Fibroblast of lung (primary cell): ENCODE results near the gene ALDH1A2. TPM values are rescaled to one million over a fixed set of nuclear protein-coding genes. Genes with fewer than 3 reads are reported as not detected.

Experiments used
- DNase-seq, 2 donors: peaks; one replicate each; pipeline versions ENCODE4 v3.0.0 to v3.0.0-alpha.2; 2010; ENCODE audit warnings: low read depth in 2 of 2
- H2AFZ ChIP-seq: 2 replicates; pipeline ENCODE4 v1.5.1; 2012; ENCODE audit warnings: low read length, control low read depth, inconsistent platforms
- H3K27ac ChIP-seq: 2 replicates; pipeline ENCODE4 v1.5.1; 2011; ENCODE audit warnings: low read length, control low read depth; ENCODE audit not compliant: insufficient read depth
- H3K27me3 ChIP-seq: 2 replicates; pipeline ENCODE4 v1.5.1; 2011; ENCODE audit warnings: mild to moderate bottlenecking, low read length; ENCODE audit not compliant: control insufficient read depth, insufficient read depth
- H3K36me3 ChIP-seq: 2 replicates; pipeline ENCODE4 v1.5.1; 2011; ENCODE audit warnings: low read length; ENCODE audit not compliant: control insufficient read depth, insufficient read depth
- H3K4me1 ChIP-seq: 2 replicates; pipeline ENCODE4 v1.5.1; 2011; ENCODE audit warnings: low read length; ENCODE audit not compliant: control insufficient read depth, insufficient read depth; ENCODE audit errors: extremely low read depth
- H3K4me2 ChIP-seq: 2 replicates; pipeline ENCODE4 v1.5.1; 2011; ENCODE audit warnings: low read length, control low read depth; ENCODE audit not compliant: insufficient read depth; ENCODE audit errors: extremely low read depth
- H3K4me3 ChIP-seq, 4 experiments: fragments of 200-600 bp in 1 of 4; sonication (generic) in 1 of 4; replicated peaks in 1 of 4; 2 replicates each; pipeline ENCODE4 v1.5.1; 2011 to 2016; ENCODE audit warnings: low read length in 4 of 4, low read depth in 3 of 4, mild to moderate bottlenecking in 3 of 4, control low read depth in 2 of 4, inconsistent platforms in 1 of 4, mixed read lengths in 1 of 4; ENCODE audit not compliant: insufficient read depth in 1 of 4; ENCODE audit errors: control extremely low read depth in 1 of 4
- H3K79me2 ChIP-seq: 2 replicates; pipeline ENCODE4 v1.5.1; 2012; ENCODE audit warnings: mild to moderate bottlenecking, low read length, inconsistent platforms; ENCODE audit not compliant: control insufficient read depth, insufficient read depth
- H3K9ac ChIP-seq: 2 replicates; pipeline ENCODE4 v1.5.1; 2011; ENCODE audit warnings: mild to moderate bottlenecking, low read length, control low read depth; ENCODE audit not compliant: insufficient read depth
- H3K9me3 ChIP-seq: 2 replicates; pipeline ENCODE4 v1.5.1; 2012; ENCODE audit warnings: low read depth, low read length; ENCODE audit not compliant: control insufficient read depth, insufficient read depth
- H4K20me1 ChIP-seq: 2 replicates; pipeline ENCODE4 v1.5.1; 2011; ENCODE audit warnings: low read length; ENCODE audit not compliant: control insufficient read depth, insufficient read depth; ENCODE audit errors: extremely low read depth
- CTCF ChIP-seq, 2 donors: IDR thresholded peaks in 1 of 2; conservative IDR thresholded peaks in 1 of 2; 1 replicate in 1 of 2; 2 replicates in 1 of 2; pipeline ENCODE4 v1.5.1; 2011 to 2012; ENCODE audit warnings: low read length in 2 of 2, control low read depth in 1 of 2, inconsistent platforms in 1 of 2, low read depth in 1 of 2, mild to moderate bottlenecking in 1 of 2
- EZH2 ChIP-seq: IDR thresholded peaks from 2 replicates; pipeline ENCODE4 v1.5.1; 2012; ENCODE audit warnings: low read length, control low read depth, mild to moderate bottlenecking; ENCODE audit errors: missing control alignments
- polyA plus RNA-seq, 2 donors: library from polyadenylated mRNA; depleted of rRNA in 1 of 2; stranded (reverse) in 1 of 2; unstranded in 1 of 2; fragments of >200 nt; gene quantifications; 2 replicates each; pipeline ENCODE4 v1.2.1, GENCODE V29; 2011 to 2012; ENCODE audit warnings: missing spikeins in 1 of 2
- total RNA-seq: library from RNA; depleted of rRNA; stranded (reverse); fragments of >200 nt; gene quantifications from 2 replicates; pipeline ENCODE4 v1.2.1, GENCODE V29; 2014

ALDH1A2 gene
- total and polyA plus RNA-seq, 2 donors (not counting 1 experiment from before 2014, with no cell fraction given): 1.1 to 2.3 TPM

GRCh38 chr15:58057559-58057958, 8.0 kb downstream of the ALDH1A2 start:
- Histone ChIP-seq H3K27ac (no peak overlapping the region), H3K4me1 (no peaks in the 10 kb centered on the region), H2AFZ (no peak overlapping the region), H3K27me3 (peaks cover 5% of the 10 kb centered on the region), H3K4me2 (no peak overlapping the region), H3K4me3 (no peak overlapping the region), H3K79me2 (no peaks in the 10 kb centered on the region), H4K20me1 (no peaks in the 10 kb centered on the region), H3K36me3 (no peaks in the 10 kb centered on the region), H3K9ac (no peak overlapping the region), H3K9me3 (no peaks in the 10 kb centered on the region)
- no peak for DNase-seq
- TF ChIP-seq EZH2: no peak
- no peak for TF ChIP-seq CTCF (conservative IDR thresholded peaks at IDR 0.05 in 1 of 2, IDR thresholded peaks at IDR 0.05 in 1 of 2; ENCODE audit: low read depth in 1 of 2, low read length in 2 of 2)

- H3K36me3 ChIP-seq: no peaks in the 10 kb centered on the region
- H3K4me3 ChIP-seq: no peak overlapping the region
- H3K4me1 ChIP-seq: no peaks in the 10 kb centered on the region
- H2AFZ ChIP-seq: no peak overlapping the region
- no peaks in the 10 kb centered on the region for H3K9me3 ChIP-seq
- DNase-seq: no peak
- H3K9ac ChIP-seq: no peak overlapping the region
- H3K27ac ChIP-seq: no peak overlapping the region
- H4K20me1 ChIP-seq: no peaks in the 10 kb centered on the region
- H3K79me2 ChIP-seq: no peaks in the 10 kb centered on the region
- H3K27me3 ChIP-seq: peaks cover 2% of the 10 kb centered on the region
- no peak overlapping the region for H3K4me2 ChIP-seq
- no peak for TF ChIP-seq CTCF (conservative IDR thresholded peaks at IDR 0.05 in 1 of 2, IDR thresholded peaks at IDR 0.05 in 1 of 2; ENCODE audit: low read depth in 1 of 2, low read length in 2 of 2)
- no peak for TF ChIP-seq EZH2
Measured at GRCh38 chr15:58056015-58056414, 9.5 kb downstream of the ALDH1A2 start.

GRCh38 chr15:58053315-58054153, 12.0 kb downstream of the ALDH1A2 start:
- H3K4me2 ChIP-seq: no peak overlapping the region
- H3K4me1 ChIP-seq: no peaks in the 10 kb centered on the region
- H3K9me3 ChIP-seq: no peaks in the 10 kb centered on the region
- no peak overlapping the region for H3K27ac ChIP-seq
- H3K9ac ChIP-seq: no peak overlapping the region
- no peak overlapping the region for H2AFZ ChIP-seq
- no peak for TF ChIP-seq CTCF (conservative IDR thresholded peaks at IDR 0.05 in 1 of 2, IDR thresholded peaks at IDR 0.05 in 1 of 2; ENCODE audit: low read depth in 1 of 2, low read length in 2 of 2)
- H3K79me2 ChIP-seq: no peaks in the 10 kb centered on the region
- peaks cover 5% of the 10 kb centered on the region for H3K27me3 ChIP-seq
- no peak for DNase-seq
- no peak overlapping the region for H3K4me3 ChIP-seq
- no peaks in the 10 kb centered on the region for H4K20me1 ChIP-seq
- H3K36me3 ChIP-seq: no peaks in the 10 kb centered on the region
